ENCODE results near the gene MKX. TPM values are rescaled to one million over a fixed set of nuclear protein-coding genes. Genes with fewer than 3 reads are reported as not detected.

Gene MKX, protein sequence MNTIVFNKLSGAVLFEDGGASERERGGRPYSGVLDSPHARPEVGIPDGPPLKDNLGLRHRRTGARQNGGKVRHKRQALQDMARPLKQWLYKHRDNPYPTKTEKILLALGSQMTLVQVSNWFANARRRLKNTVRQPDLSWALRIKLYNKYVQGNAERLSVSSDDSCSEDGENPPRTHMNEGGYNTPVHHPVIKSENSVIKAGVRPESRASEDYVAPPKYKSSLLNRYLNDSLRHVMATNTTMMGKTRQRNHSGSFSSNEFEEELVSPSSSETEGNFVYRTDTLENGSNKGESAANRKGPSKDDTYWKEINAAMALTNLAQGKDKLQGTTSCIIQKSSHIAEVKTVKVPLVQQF
- total RNA-seq: 0.31 and 0.67 TPM in 2 replicates
- long read RNA-seq, partial matches to known transcripts: 1 of 1 reads
- long read RNA-seq, other reads (novel, unspliced or antisense): 0 of 1 reads

DNA sequence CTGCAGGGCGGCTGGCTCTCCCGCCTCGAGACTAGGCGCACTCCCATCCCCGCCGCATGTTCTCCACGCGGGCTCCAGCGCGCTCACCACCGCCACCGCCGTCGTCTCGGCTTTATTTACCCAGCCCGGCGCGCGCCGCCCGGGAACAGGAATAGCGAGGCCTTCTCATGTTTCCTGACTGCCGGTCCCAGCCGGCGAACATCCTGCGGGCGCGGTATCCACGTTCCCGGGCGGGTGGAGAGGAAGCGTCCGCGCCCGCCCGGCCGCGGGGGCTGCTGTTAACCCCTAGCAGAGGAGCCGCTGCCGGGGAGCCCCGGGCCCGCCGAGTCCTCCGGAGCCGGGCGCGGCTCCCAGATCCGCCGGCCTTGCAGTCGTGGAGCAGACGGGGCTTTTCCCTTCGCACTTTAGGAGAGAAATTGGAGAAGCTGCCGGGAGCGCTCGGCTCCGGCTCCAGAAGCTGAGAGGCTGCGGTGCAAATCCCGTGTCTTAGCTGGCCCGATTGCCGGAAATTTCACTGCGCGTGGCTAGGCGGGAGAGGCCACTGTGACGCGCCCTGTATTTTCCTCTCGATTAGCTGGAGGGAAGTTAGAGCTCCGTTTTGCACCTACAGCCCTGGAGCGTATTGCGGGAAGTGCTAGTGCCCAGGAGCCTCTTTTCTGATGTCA is at the start of gene MKX:
Gene MKX, minus strand, starts transcription at position 88 of the 665 bp plus-strand sequence. CDS start 2,404 bp downstream, outside the sequence.
- TF ChIP-seq, protein P1, sequence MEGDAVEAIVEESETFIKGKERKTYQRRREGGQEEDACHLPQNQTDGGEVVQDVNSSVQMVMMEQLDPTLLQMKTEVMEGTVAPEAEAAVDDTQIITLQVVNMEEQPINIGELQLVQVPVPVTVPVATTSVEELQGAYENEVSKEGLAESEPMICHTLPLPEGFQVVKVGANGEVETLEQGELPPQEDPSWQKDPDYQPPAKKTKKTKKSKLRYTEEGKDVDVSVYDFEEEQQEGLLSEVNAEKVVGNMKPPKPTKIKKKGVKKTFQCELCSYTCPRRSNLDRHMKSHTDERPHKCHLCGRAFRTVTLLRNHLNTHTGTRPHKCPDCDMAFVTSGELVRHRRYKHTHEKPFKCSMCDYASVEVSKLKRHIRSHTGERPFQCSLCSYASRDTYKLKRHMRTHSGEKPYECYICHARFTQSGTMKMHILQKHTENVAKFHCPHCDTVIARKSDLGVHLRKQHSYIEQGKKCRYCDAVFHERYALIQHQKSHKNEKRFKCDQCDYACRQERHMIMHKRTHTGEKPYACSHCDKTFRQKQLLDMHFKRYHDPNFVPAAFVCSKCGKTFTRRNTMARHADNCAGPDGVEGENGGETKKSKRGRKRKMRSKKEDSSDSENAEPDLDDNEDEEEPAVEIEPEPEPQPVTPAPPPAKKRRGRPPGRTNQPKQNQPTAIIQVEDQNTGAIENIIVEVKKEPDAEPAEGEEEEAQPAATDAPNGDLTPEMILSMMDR (IDR thresholded peaks at IDR 0.05; ENCODE audit: unreplicated experiment): no peak
- peak; percentile 49 for DNase-seq (ENCODE audit: low spot score, unreplicated experiment)
- Mint-ChIP-seq H3K27me3 (peaks cover 81% of the 10 kb centered on the region), H3K9me3 (ENCODE audit: low read depth) (no peaks in the 10 kb centered on the region), H3K27ac (peak within 1 kb of the TSS; percentile 60), H3K36me3 (ENCODE audit: insufficient read depth) (no peaks in the 10 kb centered on the region), H3K4me3 (ENCODE audit: low read depth) (peak within 1 kb of the TSS; percentile 78), H3K4me1 (ENCODE audit: low read depth) (peaks cover 16% of the 10 kb centered on the region)

DNA sequence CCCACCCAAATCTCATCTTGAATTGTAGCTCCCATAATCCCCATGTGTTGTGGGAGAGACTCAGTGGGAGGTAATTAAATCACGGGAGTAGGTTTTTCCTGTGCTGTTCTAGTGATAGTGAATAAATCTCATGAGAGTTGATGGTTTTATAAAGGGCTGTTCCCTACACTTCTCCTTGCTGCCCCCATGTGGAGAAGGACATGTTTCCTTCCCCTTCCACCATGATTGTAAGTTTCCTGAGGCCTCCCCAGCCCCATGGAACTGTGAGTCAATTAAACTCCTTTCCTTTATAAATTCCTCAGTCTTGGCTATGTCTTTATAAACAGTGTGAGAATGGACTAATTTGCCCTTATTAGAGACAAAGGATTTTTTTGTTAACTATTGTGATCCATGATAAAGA is 48.5 kb upstream of the MKX start:
- peaks cover 2% of the 10 kb centered on the region for H3K4me1 Mint-ChIP-seq (ENCODE audit: low read depth)
- H3K36me3 Mint-ChIP-seq (ENCODE audit: insufficient read depth): no peaks in the 10 kb centered on the region
- no peak overlapping the region for H3K27ac Mint-ChIP-seq
- no peak for DNase-seq (ENCODE audit: low spot score, unreplicated experiment)
- no peaks in the 10 kb centered on the region for H3K9me3 Mint-ChIP-seq (ENCODE audit: low read depth)
- no peak overlapping the region for H3K4me3 Mint-ChIP-seq (ENCODE audit: low read depth)
- TF ChIP-seq, protein P1 (IDR thresholded peaks at IDR 0.05; ENCODE audit: unreplicated experiment): no peak
- H3K27me3 Mint-ChIP-seq: no peaks in the 10 kb centered on the region

DNA sequence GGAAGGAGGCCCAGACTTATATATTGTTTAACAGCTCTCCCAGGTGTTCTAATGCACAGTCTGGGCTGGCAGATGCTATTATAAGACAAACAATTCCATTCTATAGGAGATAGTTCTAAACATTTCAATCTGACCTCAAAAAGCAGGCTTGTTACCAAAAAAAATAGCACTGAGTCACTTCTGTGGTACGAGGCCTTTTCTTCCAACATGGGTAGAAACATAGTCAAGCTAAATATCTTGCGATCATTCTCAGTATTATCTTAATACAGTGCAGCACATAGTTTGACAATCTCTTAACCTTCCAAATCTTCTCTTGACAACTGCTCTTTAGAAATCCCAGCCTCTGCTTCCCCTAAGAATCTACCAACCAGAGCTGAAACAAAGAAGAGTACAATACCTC is 46.6 kb upstream of the MKX start:
- no peaks in the 10 kb centered on the region for H3K27me3 Mint-ChIP-seq
- H3K36me3 Mint-ChIP-seq (ENCODE audit: insufficient read depth): no peaks in the 10 kb centered on the region
- peaks cover 2% of the 10 kb centered on the region for H3K4me1 Mint-ChIP-seq (ENCODE audit: low read depth)
- no peak overlapping the region for H3K4me3 Mint-ChIP-seq (ENCODE audit: low read depth)
- no peak overlapping the region for H3K27ac Mint-ChIP-seq
- TF ChIP-seq, protein P1 (IDR thresholded peaks at IDR 0.05; ENCODE audit: unreplicated experiment): no peak
- no peaks in the 10 kb centered on the region for H3K9me3 Mint-ChIP-seq (ENCODE audit: low read depth)
- no peak for DNase-seq (ENCODE audit: low spot score, unreplicated experiment)

DNA sequence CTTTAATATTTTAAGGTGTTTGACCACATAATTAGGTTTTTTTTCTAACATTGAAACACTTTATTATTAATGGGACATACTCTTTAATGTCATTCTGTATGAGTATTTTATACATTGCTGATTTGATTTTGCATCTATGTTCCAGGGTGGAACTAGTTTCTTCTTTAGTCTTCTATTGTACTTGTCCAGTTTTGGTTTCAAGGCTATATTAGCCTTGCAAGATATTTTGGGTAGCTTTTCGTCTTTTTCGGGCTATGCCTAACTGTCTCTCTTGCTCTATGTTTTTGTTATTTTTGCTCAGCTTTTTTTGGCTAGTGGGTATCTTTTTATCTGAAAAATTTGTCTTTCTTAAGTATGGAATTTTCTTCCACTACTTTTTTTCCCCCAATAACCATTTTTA is 38.7 kb upstream of the MKX start:
- DNase-seq (ENCODE audit: low spot score, unreplicated experiment): no peak
- Mint-ChIP-seq H3K27ac (no peak overlapping the region), H3K36me3 (ENCODE audit: insufficient read depth) (no peaks in the 10 kb centered on the region), H3K9me3 (ENCODE audit: low read depth) (no peaks in the 10 kb centered on the region), H3K27me3 (no peaks in the 10 kb centered on the region), H3K4me1 (ENCODE audit: low read depth) (no peaks in the 10 kb centered on the region), H3K4me3 (ENCODE audit: low read depth) (no peak overlapping the region)
- TF ChIP-seq, protein P1 (IDR thresholded peaks at IDR 0.05; ENCODE audit: unreplicated experiment): no peak

DNA sequence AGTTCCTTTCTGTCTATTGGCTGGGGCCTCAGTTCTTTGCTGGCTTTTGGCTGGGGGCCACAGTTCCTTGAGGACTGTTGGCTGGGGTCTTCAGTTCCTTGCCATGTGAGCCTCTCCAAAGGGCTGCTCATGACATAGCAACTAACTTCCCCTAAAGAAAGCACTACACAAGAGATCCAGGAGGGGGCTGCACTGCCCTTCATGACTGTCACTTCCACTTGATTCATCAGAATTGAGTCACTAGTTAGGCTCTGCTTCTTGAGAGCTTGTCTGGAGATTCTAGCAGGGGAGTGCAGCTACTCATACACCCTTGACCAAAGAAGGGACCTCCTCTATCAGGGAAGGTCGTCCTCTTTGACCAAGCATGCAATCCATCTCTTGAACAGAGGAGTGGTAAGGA is 38.0 kb upstream of the MKX start:
- no peak overlapping the region for H3K4me3 Mint-ChIP-seq (ENCODE audit: low read depth)
- no peak for DNase-seq (ENCODE audit: low spot score, unreplicated experiment)
- H3K27ac Mint-ChIP-seq: no peak overlapping the region

More for the DNA sequence above, 38.0 kb upstream of the MKX start:
- H3K4me1 Mint-ChIP-seq (ENCODE audit: low read depth): no peaks in the 10 kb centered on the region
- H3K9me3 Mint-ChIP-seq (ENCODE audit: low read depth): no peaks in the 10 kb centered on the region
- TF ChIP-seq, protein P1 (IDR thresholded peaks at IDR 0.05; ENCODE audit: unreplicated experiment): peak; percentile 37
- H3K36me3 Mint-ChIP-seq (ENCODE audit: insufficient read depth): no peaks in the 10 kb centered on the region
- H3K27me3 Mint-ChIP-seq: no peaks in the 10 kb centered on the region
